H1 (cell line): ENCODE data around the gene TXNDC12. TPM values are rescaled to one million over a fixed set of nuclear protein-coding genes. Genes with fewer than 3 reads are reported as not detected.

Experiments used
- CTCF ChIA-PET: fragments of 300-600 bp; sonication (Branson Sonifier 250); formaldehyde crosslinking; loops from one replicate; lab custom pipeline; 2021; ENCODE audit not compliant: partially characterized antibody; lab: Charles Lee
- POLR2A ChIA-PET: fragments of 300-600 bp; sonication (Branson Sonifier 250); formaldehyde crosslinking; loops from one replicate; lab custom pipeline; 2021; ENCODE audit warnings: inconsistent platforms; ENCODE audit not compliant: partially characterized antibody; lab: Charles Lee
- DNase-seq, 2 experiments: peaks; one replicate each; pipeline versions ENCODE4 v3.0.0 to v3.0.0-alpha.2; 2010 to 2022; ENCODE audit warnings: low spot score in 2 of 2, low read depth in 1 of 2, mixed read lengths in 1 of 2
- FAIRE-seq: peaks from 2 replicates; lab custom pipeline; 2011; peaks lifted over from hg19 to GRCh38; lab: Jason Lieb, UNC
- H2AFZ ChIP-seq: 2 replicates; pipeline ENCODE4 v1.8.1; 2012; ENCODE audit warnings: low read length, inconsistent platforms
- H2AK5ac ChIP-seq: 2 replicates; pipeline ENCODE4 v1.6.1; 2013; ENCODE audit warnings: low read depth, low read length
- H2BK120ac ChIP-seq: replicated peaks from 2 replicates; pipeline ENCODE3; 2013; ENCODE audit warnings: low read depth, low read length, inconsistent platforms
- H2BK12ac ChIP-seq: 2 replicates; pipeline ENCODE4 v1.6.1; 2013; ENCODE audit warnings: low read depth, low read length
- H2BK15ac ChIP-seq: 2 replicates; pipeline ENCODE4 v1.6.1; 2013; ENCODE audit warnings: low read length
- H2BK20ac ChIP-seq: 2 replicates; pipeline ENCODE4 v1.6.1; 2013; ENCODE audit warnings: low read length
- H2BK5ac ChIP-seq: 2 replicates; pipeline ENCODE4 v1.6.1; 2013; ENCODE audit warnings: low read depth, low read length
- H3K14ac ChIP-seq: 2 replicates; pipeline ENCODE4 v1.6.1; 2013; ENCODE audit warnings: inconsistent platforms; ENCODE audit not compliant: insufficient read length
- H3K18ac ChIP-seq: 2 replicates; pipeline ENCODE4 v1.6.1; 2013; ENCODE audit warnings: low read length; ENCODE audit errors: extremely low read depth
- H3K23ac ChIP-seq: 2 replicates; pipeline ENCODE4 v1.6.1; 2013; ENCODE audit warnings: inconsistent platforms; ENCODE audit not compliant: insufficient read length
- H3K23me2 ChIP-seq: 2 replicates; pipeline ENCODE4 v1.6.1; 2013; ENCODE audit warnings: low read depth, low read length
- H3K27ac ChIP-seq: 2 replicates; pipeline ENCODE4 v1.6.1; 2011; ENCODE audit warnings: low read depth, low read length, inconsistent platforms
- H3K27me3 ChIP-seq, 4 experiments: replicated peaks in 1 of 4; 1 replicate in 1 of 4; 2 replicates in 3 of 4; pipeline versions ENCODE4 v1.6.1 to v1.8.1; 2011 to 2013; ENCODE audit warnings: low read length in 3 of 4, mild to moderate bottlenecking in 3 of 4, inconsistent platforms in 2 of 4, mixed read lengths in 2 of 4, moderate library complexity in 1 of 4; ENCODE audit not compliant: control insufficient read depth in 3 of 4, insufficient read depth in 3 of 4; ENCODE audit errors: extremely low read depth in 1 of 4
- H3K36me3 ChIP-seq, 4 experiments: 2 replicates each; pipeline versions ENCODE4 v1.6.1 to v1.8.1; 2011 to 2013; ENCODE audit warnings: mild to moderate bottlenecking in 4 of 4, low read length in 3 of 4, moderate library complexity in 2 of 4, control low read depth in 1 of 4, inconsistent platforms in 1 of 4; ENCODE audit not compliant: insufficient read depth in 4 of 4, control insufficient read depth in 2 of 4
- H3K4ac ChIP-seq: replicated peaks from 2 replicates; pipeline ENCODE3; 2013; ENCODE audit warnings: low read length, low read depth, mixed read lengths, inconsistent platforms; ENCODE audit not compliant: insufficient read length
- H3K4me1 ChIP-seq, 4 experiments: replicated peaks in 1 of 4; 1 replicate in 1 of 4; 2 replicates in 3 of 4; pipeline versions ENCODE4 v1.6.1 to v1.8.1; 2011 to 2013; ENCODE audit warnings: low read length in 3 of 4, inconsistent platforms in 2 of 4, mixed read lengths in 1 of 4; ENCODE audit not compliant: insufficient read depth in 4 of 4, control insufficient read depth in 3 of 4
- H3K4me2 ChIP-seq, 2 experiments: 2 replicates each; pipeline versions ENCODE4 v1.6.1 to v1.8.1; 2011 to 2013; ENCODE audit warnings: low read depth in 2 of 2, low read length in 2 of 2, control low read depth in 1 of 2, inconsistent platforms in 1 of 2, mild to moderate bottlenecking in 1 of 2; ENCODE audit not compliant: insufficient read depth in 1 of 2
- H3K4me3 ChIP-seq, 4 experiments: fragments of 200-600, 300-600 bp in 1 of 4; sonication (generic), shearing (Covaris generic), sonication (Bioruptor Twin) in 1 of 4; 2 replicates each; pipeline versions ENCODE4 v1.5.1 to v1.8.1; 2011 to 2016; ENCODE audit warnings: low read length in 4 of 4, low read depth in 3 of 4, control low read depth in 2 of 4, inconsistent platforms in 2 of 4, mild to moderate bottlenecking in 2 of 4, mixed read lengths in 1 of 4, moderate library complexity in 1 of 4; ENCODE audit not compliant: insufficient read depth in 2 of 4; ENCODE audit errors: extremely low read depth in 1 of 4
- H3K56ac ChIP-seq: replicated peaks from 2 replicates; pipeline ENCODE3; 2013; ENCODE audit warnings: low read depth, mild to moderate bottlenecking, mixed read lengths, low read length, inconsistent platforms; ENCODE audit not compliant: insufficient read length
- H3K79me1 ChIP-seq: 2 replicates; pipeline ENCODE4 v1.6.1; 2013; ENCODE audit warnings: low read depth, low read length, control low read depth
- H3K79me2 ChIP-seq, 2 experiments: 2 replicates each; pipeline versions ENCODE4 v1.6.1 to v1.8.1; 2012 to 2013; ENCODE audit warnings: low read length in 2 of 2, mild to moderate bottlenecking in 2 of 2, inconsistent platforms in 1 of 2; ENCODE audit not compliant: insufficient read depth in 2 of 2, control insufficient read depth in 1 of 2
- H3K9ac ChIP-seq, 4 experiments: replicated peaks in 1 of 4; 1 replicate in 1 of 4; 2 replicates in 3 of 4; pipeline versions ENCODE4 v1.6.1 to v1.8.1; 2011 to 2013; ENCODE audit warnings: low read depth in 3 of 4, low read length in 3 of 4, control low read depth in 2 of 4, mild to moderate bottlenecking in 2 of 4, moderate library complexity in 2 of 4, inconsistent platforms in 1 of 4; ENCODE audit errors: extremely low read depth in 1 of 4
- H3K9me3 ChIP-seq, 2 experiments: 2 replicates each; pipeline versions ENCODE4 v1.6.1 to v1.8.1; 2012 to 2013; ENCODE audit warnings: mild to moderate bottlenecking in 2 of 2, moderate library complexity in 2 of 2, control low read depth in 1 of 2, inconsistent platforms in 1 of 2, low read depth in 1 of 2, low read length in 1 of 2, mixed read lengths in 1 of 2; ENCODE audit not compliant: insufficient read depth in 2 of 2
- H4K20me1 ChIP-seq, 2 experiments: replicated peaks in 1 of 2; 2 replicates each; pipeline versions ENCODE3 to v1.8.1; 2011 to 2013; ENCODE audit warnings: inconsistent platforms in 2 of 2, low read length in 2 of 2, mild to moderate bottlenecking in 1 of 2; ENCODE audit not compliant: insufficient read depth in 2 of 2, control insufficient read depth in 1 of 2
- H4K5ac ChIP-seq: 2 replicates; pipeline ENCODE4 v1.6.1; 2013; ENCODE audit warnings: low read length, low read depth, mixed read lengths, inconsistent platforms; ENCODE audit not compliant: insufficient read length
- H4K8ac ChIP-seq: 2 replicates; pipeline ENCODE4 v1.8.0; 2013; ENCODE audit warnings: mild to moderate bottlenecking, moderate library complexity, low read length, inconsistent platforms; ENCODE audit not compliant: insufficient read depth; ENCODE audit errors: extremely low read depth
- H4K91ac ChIP-seq: replicated peaks from 2 replicates; pipeline ENCODE3; 2013; ENCODE audit warnings: low read length, mixed read lengths, inconsistent platforms; ENCODE audit not compliant: insufficient read length
- GABPA ChIP-seq: IDR thresholded peaks from 2 replicates; pipeline ENCODE4 v1.6.1; 2011; ENCODE audit warnings: mild to moderate bottlenecking, low read length, moderate library complexity, borderline replicate concordance; ENCODE audit not compliant: insufficient read depth
- MAFK ChIP-seq: IDR thresholded peaks from 2 replicates; pipeline ENCODE4 v1.6.1; 2012; ENCODE audit warnings: low read depth, mild to moderate bottlenecking, improper control_type of control experiment, low read length
- SIRT6 ChIP-seq: IDR thresholded peaks from one replicate; pipeline ENCODE4 v1.7.1; 2012; ENCODE audit warnings: low read length, inconsistent platforms
- WGBS, 2 experiments: shearing (Covaris generic) in 1 of 2; methylation state at CpG; one replicate each; pipeline versions ENCODE4 v1.1.6 to v1.1.7; 2013 to 2015; ENCODE audit warnings: low lambda C conversion rate in 2 of 2, mixed read lengths in 2 of 2, inconsistent platforms in 1 of 2, low coverage in 1 of 2, missing lambda C conversion rate in 1 of 2; ENCODE audit not compliant: insufficient replicate concordance in 2 of 2, insufficient coverage in 1 of 2, insufficient read length in 1 of 2; ENCODE audit errors: extremely low coverage in 1 of 2, missing lambda C conversion rate in 1 of 2; 5-methylcytosine and 5-hydroxymethylcytosine counted together
- polyA plus RNA-seq, 7 experiments: library from polyadenylated mRNA; depleted of rRNA in 3 of 7; stranded (reverse) in 5 of 7; unstranded in 2 of 7; fragments of >200 nt in 5 of 7; fragments of 200-250 nt in 2 of 7; gene quantifications; 1 replicate in 5 of 7; 2 replicates in 1 of 7; 4 replicates in 1 of 7; pipeline versions ENCODE4 v1.2.1 to v1.2.3, GENCODE V29; 2011 to 2013; ENCODE audit warnings: missing spikeins in 2 of 7, mixed read lengths in 2 of 7
- total RNA-seq: library from RNA; stranded (reverse); fragmentation: NEBNext Ultra II Directional; extraction: Animal tissue kit (Norgen Biotek cat#: 25700); gene quantifications from 2 replicates; pipeline ENCODE4 v1.2.1, GENCODE V29; 2021

The TXNDC12 gene
- total and polyA plus RNA-seq, 2 of the 8 experiments (the other 6 are each of a cell fraction or from before 2014, with no cell fraction given), result 35.2 to 89.8 TPM

- Histone ChIP-seq H2BK20ac (peak overlapping the region; percentile 95), H2BK15ac (peak overlapping the region; percentile 12; the same call in 1 of the 2 replicates), H3K4me2 (peak overlapping the region in 1 of 2 experiments; percentile 58; a peak in 2 of 4 replicates), H2BK12ac (peak overlapping the region; percentile 10), H3K36me3 (no peaks in the 10 kb centered on the region), H3K79me1 (no peaks in the 10 kb centered on the region), H2BK5ac (peak overlapping the region; percentile 4; the same call in 1 of the 2 replicates), H3K4ac (no peak overlapping the region), H4K91ac (no peak overlapping the region), H3K79me2 (no peaks in the 10 kb centered on the region), H3K14ac (no peak overlapping the region), H3K27me3 (no peaks in the 10 kb centered on the region), H3K4me3 (no peak overlapping the region; a peak in 1 of 8 replicates), H3K4me1 (peaks cover 5 to 14% (median 12%) of the 10 kb centered on the region in 4 experiments; a peak in 6 of 7 replicates), H3K9ac (no peak overlapping the region; a peak in 1 of 7 replicates), H4K8ac (no peak overlapping the region), H4K5ac (peak overlapping the region; percentile 62), H3K27ac (peak overlapping the region; percentile 11; the same call in 1 of the 2 replicates), H4K20me1 (no peaks in the 10 kb centered on the region), H3K9me3 (no peaks in the 10 kb centered on the region), H3K23me2 (no peaks in the 10 kb centered on the region), H2AK5ac (no peak overlapping the region), H3K18ac (peak overlapping the region; percentile 29), H2BK120ac (peak overlapping the region; percentile 78), H3K23ac (no peak overlapping the region), H3K56ac (no peak overlapping the region), H2AFZ (peak overlapping the region; percentile 28; the same call in 1 of the 2 replicates)
- 84% methylated on average over 5 of the region's 5 CpGs; no CpG with 5 or more reads in 1 of the 2 experiments for WGBS, 2 experiments
- ChIA-PET CTCF (no interaction called here), POLR2A (interaction anchor here (0.7 to 1.0 kb wide), 2 partner anchors 127 to 254 kb away, joined by 3 read pairs; no protein-coding TSS in a partner anchor)
- TF ChIP-seq SIRT6 (no peak), MAFK (peak; percentile 58), GABPA (no peak)
- no peak for FAIRE-seq
- DNase-seq, result no peak
Observed at GRCh38 chr1:52007215-52008002, 47.6 kb downstream of the TXNDC12 start.
